Osteoblast (primary cell): ENCODE results near the gene TRIAP1. TPM values are rescaled to one million over a fixed set of nuclear protein-coding genes. Genes with fewer than 3 reads are reported as not detected.
A peak's percentile ranks its signal among the peaks of the same experiment; 100 is the strongest.

Experiments
- DNase-seq: peaks from one replicate; pipeline ENCODE4 v3.0.0; 2011; ENCODE audit warnings: low spot score, mixed read lengths; ENCODE audit not compliant: insufficient read length; ENCODE audit errors: missing footprints
- H2AFZ ChIP-seq: 2 replicates; pipeline ENCODE4 v1.6.0; 2011; ENCODE audit warnings: mild to moderate bottlenecking, low read length
- H3K27ac ChIP-seq: 2 replicates; pipeline ENCODE4 v1.5.1; 2011; ENCODE audit warnings: mild to moderate bottlenecking, low read depth, low read length, moderate library complexity
- H3K27me3 ChIP-seq: 2 replicates; pipeline ENCODE4 v1.6.0; 2012; ENCODE audit warnings: mild to moderate bottlenecking, control low read depth, inconsistent platforms, low read length, moderate library complexity; ENCODE audit not compliant: insufficient read depth
- H3K36me3 ChIP-seq: 2 replicates; pipeline ENCODE4 v1.5.1; 2011; ENCODE audit warnings: mild to moderate bottlenecking, low read length, control low read depth, moderate library complexity; ENCODE audit not compliant: insufficient read depth
- H3K4me1 ChIP-seq: 2 replicates; pipeline ENCODE4 v1.5.1; 2011; ENCODE audit warnings: mild to moderate bottlenecking, low read length, control low read depth, moderate library complexity; ENCODE audit not compliant: insufficient read depth
- H3K4me2 ChIP-seq: 2 replicates; pipeline ENCODE4 v1.6.0; 2011; ENCODE audit warnings: mild to moderate bottlenecking, low read length; ENCODE audit not compliant: insufficient read depth
- H3K4me3 ChIP-seq: fragments of 200-600 bp; sonication (generic); 3 replicates; pipeline ENCODE4 v1.5.1; 2012; ENCODE audit warnings: mild to moderate bottlenecking, low read length, inconsistent platforms; ENCODE audit not compliant: insufficient read depth
- H3K79me2 ChIP-seq: 2 replicates; pipeline ENCODE4 v1.6.0; 2012; ENCODE audit warnings: mild to moderate bottlenecking, low read length, control low read depth, inconsistent platforms; ENCODE audit not compliant: insufficient read depth
- H3K9me3 ChIP-seq: 2 replicates; pipeline ENCODE4 v1.5.1; 2011; ENCODE audit warnings: low read depth, low read length, control low read depth
- H4K20me1 ChIP-seq: 2 replicates; pipeline ENCODE4 v1.6.0; 2012; ENCODE audit warnings: mild to moderate bottlenecking, low read length, control low read depth; ENCODE audit not compliant: insufficient read depth
- total RNA-seq: library from RNA; depleted of rRNA; stranded (reverse); fragments of >200 nt; gene quantifications from 2 replicates; pipeline ENCODE4 v1.2.3, GENCODE V29; 2012
- TF ChIP-seq, protein P1 (sequence below): IDR thresholded peaks from 2 replicates; pipeline ENCODE4 v1.5.1; 2011; ENCODE audit warnings: mild to moderate bottlenecking, low read depth, low read length, moderate library complexity; ENCODE audit errors: extremely low read depth

TRIAP1 gene
- total RNA-seq, 1 donor = 19.9 TPM

DNA sequence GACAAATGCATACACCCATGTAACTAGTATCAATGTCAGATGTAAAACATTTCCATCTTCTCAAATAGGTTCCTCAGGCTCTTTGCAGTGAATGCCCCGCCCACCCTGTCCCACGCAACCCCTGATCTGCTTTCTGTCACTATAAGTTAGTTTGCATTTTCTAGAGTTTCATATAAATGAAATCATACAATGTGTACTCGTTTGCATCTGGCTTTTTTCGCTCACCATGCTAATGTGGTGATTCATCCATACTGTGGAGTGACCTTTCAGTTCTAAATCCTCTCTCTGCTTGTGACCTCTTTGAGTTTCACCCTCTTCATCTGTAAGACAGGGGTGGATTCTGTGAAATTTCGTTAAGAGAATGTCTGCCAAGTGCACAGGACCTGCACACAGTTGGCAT, 46.7 kb downstream of the TRIAP1 start:
- Histone ChIP-seq H3K27ac (no peak overlapping the region), H3K4me1 (no peaks in the 10 kb centered on the region), H3K4me3 (no peak overlapping the region), H4K20me1 (peaks cover 2% of the 10 kb centered on the region), H3K36me3 (no peaks in the 10 kb centered on the region), H3K27me3 (peaks cover 27% of the 10 kb centered on the region), H3K4me2 (no peak overlapping the region), H3K79me2 (no peaks in the 10 kb centered on the region), H3K9me3 (no peaks in the 10 kb centered on the region), H2AFZ (no peak overlapping the region)
- peak; percentile 89 for DNase-seq
- TF ChIP-seq, protein P1, sequence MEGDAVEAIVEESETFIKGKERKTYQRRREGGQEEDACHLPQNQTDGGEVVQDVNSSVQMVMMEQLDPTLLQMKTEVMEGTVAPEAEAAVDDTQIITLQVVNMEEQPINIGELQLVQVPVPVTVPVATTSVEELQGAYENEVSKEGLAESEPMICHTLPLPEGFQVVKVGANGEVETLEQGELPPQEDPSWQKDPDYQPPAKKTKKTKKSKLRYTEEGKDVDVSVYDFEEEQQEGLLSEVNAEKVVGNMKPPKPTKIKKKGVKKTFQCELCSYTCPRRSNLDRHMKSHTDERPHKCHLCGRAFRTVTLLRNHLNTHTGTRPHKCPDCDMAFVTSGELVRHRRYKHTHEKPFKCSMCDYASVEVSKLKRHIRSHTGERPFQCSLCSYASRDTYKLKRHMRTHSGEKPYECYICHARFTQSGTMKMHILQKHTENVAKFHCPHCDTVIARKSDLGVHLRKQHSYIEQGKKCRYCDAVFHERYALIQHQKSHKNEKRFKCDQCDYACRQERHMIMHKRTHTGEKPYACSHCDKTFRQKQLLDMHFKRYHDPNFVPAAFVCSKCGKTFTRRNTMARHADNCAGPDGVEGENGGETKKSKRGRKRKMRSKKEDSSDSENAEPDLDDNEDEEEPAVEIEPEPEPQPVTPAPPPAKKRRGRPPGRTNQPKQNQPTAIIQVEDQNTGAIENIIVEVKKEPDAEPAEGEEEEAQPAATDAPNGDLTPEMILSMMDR = no peak

DNA sequence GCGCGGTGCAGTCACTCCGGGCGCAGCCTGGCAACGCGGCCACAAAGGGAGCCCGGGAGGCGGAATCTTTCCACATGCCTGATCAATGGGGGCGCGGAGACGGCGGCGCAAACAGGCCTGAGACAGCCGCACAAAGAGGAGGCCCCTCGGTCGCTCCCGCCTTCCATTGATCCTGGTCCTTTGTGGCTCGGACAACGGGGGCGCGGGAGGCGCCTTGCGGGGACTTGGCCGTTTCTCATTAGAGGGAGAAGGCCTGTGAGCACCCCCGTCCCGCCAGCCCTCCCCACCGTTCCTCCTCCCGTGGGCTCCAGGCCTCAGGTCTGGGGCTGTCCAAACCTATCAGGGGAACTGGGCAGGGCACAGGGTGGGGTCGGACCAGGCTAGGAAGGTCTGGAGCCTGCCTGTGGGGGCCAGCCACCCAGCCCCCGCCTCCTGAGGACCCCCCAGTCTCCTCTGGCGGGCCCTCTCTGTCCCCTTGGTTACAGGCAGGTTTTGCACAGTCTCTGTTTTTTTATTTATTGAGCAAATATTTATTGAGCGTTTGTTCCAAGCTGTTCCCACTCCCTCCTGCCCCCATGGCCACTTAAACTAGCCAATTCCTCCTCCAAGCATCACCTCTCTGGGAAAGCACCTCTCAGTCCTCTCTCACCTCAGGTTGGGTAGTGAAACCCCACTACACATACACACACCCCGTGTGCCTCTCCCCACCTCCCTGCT, 48.2 kb downstream of the TRIAP1 start:
- H2AFZ ChIP-seq = no peak overlapping the region
- DNase-seq = no peak
- H3K4me1 ChIP-seq = no peaks in the 10 kb centered on the region
- H3K4me2 ChIP-seq = no peak overlapping the region
- H3K36me3 ChIP-seq = no peaks in the 10 kb centered on the region
- H3K27ac ChIP-seq = no peak overlapping the region
- no peaks in the 10 kb centered on the region for H3K79me2 ChIP-seq
- peaks cover 2% of the 10 kb centered on the region for H4K20me1 ChIP-seq
- TF ChIP-seq, protein P1 = no peak
- H3K27me3 ChIP-seq = peaks cover 34% of the 10 kb centered on the region
- H3K9me3 ChIP-seq = no peaks in the 10 kb centered on the region
- H3K4me3 ChIP-seq = no peak overlapping the region

DNA sequence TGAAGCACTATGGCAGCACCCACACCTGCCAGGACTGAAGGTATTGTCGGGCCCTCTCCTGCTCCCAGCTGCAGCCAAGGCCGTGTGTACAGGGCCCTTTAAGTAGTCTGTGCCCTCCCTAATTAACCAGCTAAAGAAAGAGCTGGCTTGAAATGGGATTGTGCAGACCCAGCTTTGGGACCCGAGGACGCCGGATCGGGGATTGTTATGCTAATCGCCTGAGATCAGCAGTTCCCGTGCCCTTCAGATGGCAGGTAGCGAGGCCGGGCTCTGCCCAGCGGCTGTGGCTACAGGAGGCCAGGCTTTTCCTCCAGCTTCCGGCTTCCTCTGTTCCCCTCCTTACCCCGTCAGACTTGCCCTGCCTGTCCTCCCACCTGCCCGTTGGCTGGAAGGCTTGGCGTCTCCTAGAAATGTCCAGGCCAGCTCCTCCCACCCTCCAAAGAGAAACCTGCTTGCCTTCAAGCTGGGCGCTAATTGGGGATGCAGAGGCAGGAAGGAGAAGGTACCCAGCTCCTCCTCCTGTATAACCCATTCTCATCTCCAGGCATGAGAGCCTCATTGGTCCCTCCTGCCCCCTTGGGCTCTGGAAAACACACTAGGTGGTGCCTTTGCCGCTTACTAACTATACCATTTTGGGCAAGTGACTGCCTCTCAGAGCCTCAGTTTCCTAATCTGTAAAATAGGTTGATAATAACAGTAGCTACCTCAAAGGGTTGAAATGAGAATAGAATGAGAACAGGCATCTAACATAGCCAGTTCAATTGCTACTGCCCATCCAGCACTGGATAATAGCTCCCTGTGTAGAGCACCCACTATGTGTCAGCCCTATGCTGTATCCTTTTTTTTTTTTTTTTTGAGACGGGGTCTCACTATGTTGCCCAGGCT, 51.5 kb downstream of the TRIAP1 start:
- Histone ChIP-seq H2AFZ (no peak overlapping the region), H3K36me3 (no peaks in the 10 kb centered on the region), H3K9me3 (no peaks in the 10 kb centered on the region), H3K4me1 (no peaks in the 10 kb centered on the region), H3K4me3 (no peak overlapping the region), H4K20me1 (peaks cover 2% of the 10 kb centered on the region), H3K4me2 (no peak overlapping the region), H3K27ac (no peak overlapping the region), H3K27me3 (peaks cover 37% of the 10 kb centered on the region), H3K79me2 (no peaks in the 10 kb centered on the region)
- no peak for DNase-seq
- TF ChIP-seq, protein P1 = no peak

Other genes with a start within 250 kb of the TRIAP1 start
- gene RPLP0, start 245.3 kb downstream of the TRIAP1 start, total RNA-seq = 2,042 and 2,075 TPM in 2 replicates
- gene PXN, start 180.7 kb downstream of the TRIAP1 start, total RNA-seq = 41.6 and 46.3 TPM in 2 replicates
- under 0.01 TPM in 2 replicates for gene RNU4-2, start 154.5 kb downstream of the TRIAP1 start, total RNA-seq
- gene RNU4-1, start 153.1 kb downstream of the TRIAP1 start, total RNA-seq = under 0.01 TPM in 2 replicates
- gene SIRT4, start 144.1 kb downstream of the TRIAP1 start, total RNA-seq = 1.1 and 1.2 TPM in 2 replicates
- not detected in 2 replicates for gene PLA2G1B, start 118.6 kb downstream of the TRIAP1 start, total RNA-seq
- gene MSI1, start 77.2 kb downstream of the TRIAP1 start, total RNA-seq = under 0.01 TPM in 2 replicates
- 224 and 256 TPM in 2 replicates for gene COX6A1, start 8.3 kb downstream of the TRIAP1 start, total RNA-seq
- 14.5 and 20.0 TPM in 2 replicates for gene GATC, start 60 bp upstream of the TRIAP1 start, total RNA-seq
- gene SRSF9, start 23.4 kb upstream of the TRIAP1 start, total RNA-seq = 103 and 107 TPM in 2 replicates
- gene DYNLL1, start 49.7 kb upstream of the TRIAP1 start, total RNA-seq = 162 and 168 TPM in 2 replicates
- gene COQ5, start 82.8 kb upstream of the TRIAP1 start, total RNA-seq = 15.2 and 19.2 TPM in 2 replicates
- gene RNF10, start 88.0 kb upstream of the TRIAP1 start, total RNA-seq = 117 and 122 TPM in 2 replicates
- 19.4 and 26.8 TPM in 2 replicates for gene POP5, start 135.0 kb upstream of the TRIAP1 start, total RNA-seq
- gene CABP1, start 194.2 kb upstream of the TRIAP1 start, total RNA-seq = not detected in 2 replicates
- gene MLEC, start 240.8 kb upstream of the TRIAP1 start, total RNA-seq = 85.2 and 89.8 TPM in 2 replicates